IMR-90 (cell line): Measurements from ENCODE around the gene OMD. TPM values are rescaled to one million over a fixed set of nuclear protein-coding genes. Genes with fewer than 3 reads are reported as not detected.

Experiments
- ATAC-seq: fragments of 200-7000 bp; cut with Tn5 transposase; 2 replicates; pipeline ENCODE4 v1.9.1; 2020; ENCODE audit warnings: low read depth, mild to moderate bottlenecking, moderate library complexity
- BruUV-seq: library from RNA; stranded (reverse); fragments of 400-500 nt; replicated peaks from 2 replicates; lab custom pipeline; 2021; lab: Mats Ljungman, UMichigan
- CTCF ChIA-PET: fragments of 300-600 bp; formaldehyde crosslinking; extraction: SDS; loops from one replicate; lab custom pipeline; 2021; ENCODE audit warnings: antibody characterized with exemption; lab: Yijun Ruan, JAX
- POLR2A ChIA-PET: fragments of 300-600 bp; sonication (Branson Sonifier 250); formaldehyde crosslinking; loops from one replicate; lab custom pipeline; 2022; ENCODE audit warnings: antibody characterized with exemption; ENCODE audit not compliant: unreplicated experiment; lab: Charles Lee
- DNase-seq: peaks from one replicate; pipeline ENCODE4 v3.0.0; 2013
- H2AFZ ChIP-seq: replicated peaks from 2 replicates; pipeline ENCODE3; 2013; ENCODE audit warnings: low read length, mild to moderate bottlenecking; ENCODE audit not compliant: poor library complexity
- H2AK5ac ChIP-seq: 2 replicates; pipeline ENCODE4 v1.6.1; 2013; ENCODE audit warnings: low read depth, low read length, inconsistent platforms
- H2AK9ac ChIP-seq: replicated peaks from 2 replicates; pipeline ENCODE3; 2013; ENCODE audit warnings: mild to moderate bottlenecking, low read depth, low read length, moderate library complexity; ENCODE audit not compliant: poor library complexity
- H2BK120ac ChIP-seq: 2 replicates; pipeline ENCODE4 v1.6.1; 2013; ENCODE audit warnings: low read depth, low read length, inconsistent platforms
- H2BK15ac ChIP-seq: 3 replicates; pipeline ENCODE4 v1.6.1; 2013; ENCODE audit warnings: low read depth, low read length, inconsistent platforms
- H2BK20ac ChIP-seq: 2 replicates; pipeline ENCODE4 v1.6.1; 2013; ENCODE audit warnings: low read depth, mild to moderate bottlenecking, inconsistent platforms, low read length, moderate library complexity
- H2BK5ac ChIP-seq: 2 replicates; pipeline ENCODE4 v1.6.1; 2013; ENCODE audit warnings: mild to moderate bottlenecking, low read depth, low read length, inconsistent platforms; ENCODE audit not compliant: poor library complexity, severe bottlenecking
- H3K14ac ChIP-seq: replicated peaks from 2 replicates; pipeline ENCODE4 v1.6.1; 2013; ENCODE audit warnings: low read depth, low read length, inconsistent platforms
- H3K18ac ChIP-seq: 2 replicates; pipeline ENCODE4 v1.6.1; 2013; ENCODE audit warnings: low read depth, low read length, control low read depth
- H3K23ac ChIP-seq: 2 replicates; pipeline ENCODE4 v1.6.1; 2013; ENCODE audit warnings: low read depth, low read length, inconsistent platforms
- H3K27ac ChIP-seq: 2 replicates; pipeline ENCODE4 v1.5.1; 2013; ENCODE audit warnings: mild to moderate bottlenecking, control low read depth, low read length; ENCODE audit not compliant: insufficient read depth
- H3K27me3 ChIP-seq: 2 replicates; pipeline ENCODE4 v1.6.1; 2013; ENCODE audit warnings: low read length; ENCODE audit not compliant: control insufficient read depth, insufficient read depth
- H3K36me3 ChIP-seq: 2 replicates; pipeline ENCODE4 v1.6.1; 2013; ENCODE audit warnings: low read length, mixed read lengths; ENCODE audit not compliant: control insufficient read depth, insufficient read depth
- H3K4ac ChIP-seq: 2 replicates; pipeline ENCODE4 v1.6.1; 2013; ENCODE audit warnings: low read depth, low read length, inconsistent platforms
- H3K4me1 ChIP-seq: 2 replicates; pipeline ENCODE4 v1.6.1; 2013; ENCODE audit warnings: low read length, mixed read lengths; ENCODE audit not compliant: control insufficient read depth, insufficient read depth
- H3K4me2 ChIP-seq: 2 replicates; pipeline ENCODE4 v1.6.1; 2013; ENCODE audit warnings: low read depth, mild to moderate bottlenecking, control low read depth, low read length, moderate library complexity
- H3K4me3 ChIP-seq: 2 replicates; pipeline ENCODE4 v1.5.1; 2013; ENCODE audit warnings: low read depth, mild to moderate bottlenecking, control low read depth, low read length, moderate library complexity; ENCODE audit not compliant: insufficient read depth
- H3K56ac ChIP-seq: 2 replicates; pipeline ENCODE4 v1.6.1; 2013; ENCODE audit warnings: low read length, inconsistent platforms; ENCODE audit not compliant: insufficient read depth; ENCODE audit errors: extremely low read depth
- H3K79me1 ChIP-seq, 2 experiments: 2 replicates each; pipeline ENCODE4 v1.6.1; 2013; ENCODE audit warnings: low read length in 2 of 2, inconsistent platforms in 1 of 2, low read depth in 1 of 2
- H3K9ac ChIP-seq: 2 replicates; pipeline ENCODE4 v1.6.1; 2013; ENCODE audit warnings: low read depth, low read length, control low read depth
- H3K9me1 ChIP-seq: 2 replicates; pipeline ENCODE4 v1.6.1; 2013; ENCODE audit warnings: low read length, inconsistent platforms; ENCODE audit not compliant: insufficient read depth
- H3K9me3 ChIP-seq: 2 replicates; pipeline ENCODE4 v1.6.1; 2013; ENCODE audit warnings: low read length; ENCODE audit not compliant: control insufficient read depth, insufficient read depth
- H4K20me1 ChIP-seq: 2 replicates; pipeline ENCODE4 v1.6.1; 2013; ENCODE audit warnings: low read length, inconsistent platforms; ENCODE audit not compliant: insufficient read depth
- H4K5ac ChIP-seq: 2 replicates; pipeline ENCODE4 v1.6.1; 2013; ENCODE audit warnings: mild to moderate bottlenecking, low read depth, low read length, control low read depth
- H4K8ac ChIP-seq, 2 experiments: 2 replicates each; pipeline ENCODE4 v1.6.1; 2013; ENCODE audit warnings: low read depth in 2 of 2, low read length in 2 of 2, control low read depth in 1 of 2, inconsistent platforms in 1 of 2
- H4K91ac ChIP-seq: 2 replicates; pipeline ENCODE4 v1.6.1; 2013; ENCODE audit warnings: low read depth, low read length, inconsistent platforms; ENCODE audit not compliant: insufficient read depth
- CEBPB ChIP-seq: IDR thresholded peaks from 2 replicates; pipeline ENCODE4 v1.6.1; 2012; ENCODE audit warnings: low read depth, low read length, improper control_type of control experiment
- FOS ChIP-seq: fragments of 150-350 bp; IDR thresholded peaks from 2 replicates; pipeline ENCODE4 v1.6.1; 2016; ENCODE audit warnings: low read depth, low read length
- MAFK ChIP-seq: IDR thresholded peaks from 2 replicates; pipeline ENCODE4 v1.6.1; 2012; ENCODE audit warnings: low read depth, low read length, improper control_type of control experiment
- RAD21 ChIP-seq: IDR thresholded peaks from 2 replicates; pipeline ENCODE4 v1.6.1; 2012; ENCODE audit warnings: low read length, improper control_type of control experiment
- RFX5 ChIP-seq: IDR thresholded peaks from 2 replicates; pipeline ENCODE4 v1.8.0; 2012; ENCODE audit warnings: low read depth, mild to moderate bottlenecking, low read length, moderate library complexity
- WGBS, 2 experiments: methylation state at CpG; one replicate each; pipeline versions ENCODE4 v1.1.5 to v1.1.7; 2013; ENCODE audit warnings: missing lambda C conversion rate in 2 of 2; ENCODE audit not compliant: insufficient read length in 1 of 2; ENCODE audit errors: extremely low coverage in 2 of 2; 5-methylcytosine and 5-hydroxymethylcytosine counted together
- dilution Hi-C: fragments of 300-500 bp; cut with HindIII; formaldehyde crosslinking; loops from one replicate; pipeline ENCODE4 v1.14.3; 2018; ENCODE audit warnings: low sequenced_read_pairs; ENCODE audit not compliant: unreplicated experiment
- in situ Hi-C: fragments of 300-500 bp; cut with MboI; formaldehyde crosslinking; loops from 3 replicates; pipeline ENCODE4 v1.14.3; 2019; ENCODE audit warnings: low sequenced_read_pairs, inconsistent platforms, mixed read lengths
- intact Hi-C: fragments of 100-400 bp; cut with micrococcal nuclease; formaldehyde crosslinking; loops from 2 replicates; pipeline ENCODE4 v1.10.0; 2022
- polyA plus RNA-seq, 3 experiments: library from polyadenylated mRNA; depleted of rRNA; stranded (reverse); fragments of >200 nt; gene quantifications; 2 replicates each; pipeline ENCODE4 v1.2.3, GENCODE V29; 2012; ENCODE audit warnings: low replicate concordance in 1 of 3
- total RNA-seq: library from RNA; depleted of rRNA; stranded (reverse); fragments of >200 nt; gene quantifications from 2 replicates; pipeline ENCODE4 v1.2.3, GENCODE V29; 2012

OMD gene
- total and polyA plus RNA-seq, 2 of the 4 experiments (the other 2 are of a cell fraction) = not detected

DNA sequence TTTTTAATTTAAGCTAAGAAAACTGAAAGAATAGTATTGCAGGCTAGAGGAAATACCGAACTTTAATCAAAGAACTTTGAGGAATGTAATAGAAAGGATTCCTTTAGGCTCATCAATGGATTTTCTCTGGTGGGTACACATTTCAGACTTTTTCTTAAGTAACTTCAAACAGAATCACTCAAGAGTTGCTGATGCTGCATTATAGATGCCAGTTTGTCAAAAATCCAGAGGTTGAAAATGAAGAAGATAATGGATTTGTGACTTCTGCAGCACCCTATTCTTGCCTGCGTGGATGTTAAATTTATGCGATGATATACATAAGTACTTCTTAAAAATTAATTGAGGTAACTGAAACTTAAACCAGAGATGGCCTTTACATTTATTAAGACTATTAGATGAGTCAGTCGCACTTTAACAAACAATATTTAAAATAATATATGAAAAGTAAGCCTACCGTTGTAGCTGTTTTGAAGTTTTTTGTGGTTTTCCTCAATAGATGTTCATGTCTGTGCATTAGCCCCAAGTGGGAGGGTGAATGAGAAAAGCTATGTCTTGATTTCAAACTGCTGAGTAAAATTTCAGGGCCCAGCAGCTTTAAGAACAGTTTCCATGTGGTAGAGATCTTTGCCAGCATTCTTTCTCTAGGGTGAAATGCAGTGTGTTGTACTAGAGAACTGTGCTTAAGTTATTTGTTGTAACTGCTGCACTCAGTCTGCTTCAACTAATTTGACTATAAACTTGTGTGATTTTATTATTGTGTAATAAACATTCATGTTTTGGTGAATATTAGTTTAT, 20.0 kb downstream of the OMD start, which contains the start of gene OGN:
TSS of gene OGN (minus strand) at position 537 of the 795 bp plus-strand sequence. CDS start 1,171 bp downstream, outside the sequence.
- H3K79me1 ChIP-seq = no peaks in the 10 kb centered on the region
- no peak within 1 kb of the TSS for H3K14ac ChIP-seq
- H3K4me3 ChIP-seq = no peak within 1 kb of the TSS
- H2BK20ac ChIP-seq = no peak within 1 kb of the TSS
- H3K27ac ChIP-seq = no peak within 1 kb of the TSS; the same call in 1 of the 2 replicates
- in situ Hi-C loops = no loop called here
- H3K23ac ChIP-seq = no peak within 1 kb of the TSS
- H3K9ac ChIP-seq = no peak within 1 kb of the TSS
- H4K20me1 ChIP-seq = no peaks in the 10 kb centered on the region
- ChIA-PET POLR2A (no interaction called here), CTCF (interaction anchor here (0.6 kb wide), 1 partner anchor 8 kb away, joined by 3 read pairs; no protein-coding TSS in a partner anchor)
- BruUV-seq = no TSS peak
- 0 out of 2 replicates have a peak, but pooled peaks cover 3% of the 10 kb centered on the region for H3K9me1 ChIP-seq
- no peaks in the 10 kb centered on the region for H3K27me3 ChIP-seq
- no CpG with 5 or more reads among the region's 5 CpGs for WGBS, 2 experiments
- no peaks in the 10 kb centered on the region for H3K9me3 ChIP-seq
- H2BK5ac ChIP-seq = no peak within 1 kb of the TSS
- H4K8ac ChIP-seq = no peak within 1 kb of the TSS
- H4K91ac ChIP-seq = no peak within 1 kb of the TSS
- H3K36me3 ChIP-seq = no peaks in the 10 kb centered on the region
- dilution Hi-C loops = no loop called here
- H3K4me1 ChIP-seq = peaks cover 5% of the 10 kb centered on the region; the same call in 1 of the 2 replicates
- H2BK15ac ChIP-seq = no peak within 1 kb of the TSS
- DNase-seq (peak; percentile 47), ATAC-seq (peak; percentile 78)
- intact Hi-C loops = no loop called here
- H2BK120ac ChIP-seq = no peak within 1 kb of the TSS
- no peak within 1 kb of the TSS for H4K5ac ChIP-seq
- H3K18ac ChIP-seq = no peak within 1 kb of the TSS
- no peak within 1 kb of the TSS for H3K4ac ChIP-seq
- no peak within 1 kb of the TSS for H2AK9ac ChIP-seq
- H3K4me2 ChIP-seq = no peak within 1 kb of the TSS
- no peak within 1 kb of the TSS for H2AK5ac ChIP-seq
- TF ChIP-seq FOS (no peak), RAD21 (no peak), CEBPB (peak; percentile 43; the same call in 1 of the 2 replicates), RFX5 (no peak), MAFK (peak; percentile 54)
- H2AFZ ChIP-seq = no peak within 1 kb of the TSS
- H3K56ac ChIP-seq = no peak within 1 kb of the TSS
